HepG2 (cell line): ENCODE results near the gene RAD51C. TPM values are rescaled to one million over a fixed set of nuclear protein-coding genes. Genes with fewer than 3 reads are reported as not detected.

Source experiments
- ATF1 ChIP-seq: IDR thresholded peaks from 2 replicates; pipeline ENCODE4 v1.6.1; 2016; ENCODE audit warnings: mild to moderate bottlenecking, control low read depth
- CBX1 ChIP-seq: IDR thresholded peaks from one replicate; pipeline ENCODE4 v1.6.1; 2016; ENCODE audit warnings: antibody characterized with exemption, low read depth
- GATA4 ChIP-seq: sonication (generic); IDR thresholded peaks from 2 replicates; pipeline ENCODE4 v1.6.1; 2016; ENCODE audit warnings: antibody characterized with exemption, low read depth, borderline replicate concordance
- GATAD1 ChIP-seq: IDR thresholded peaks from 2 replicates; pipeline ENCODE4 v1.6.1; 2016; ENCODE audit warnings: missing genetic modification reagents, missing compliant biosample characterization
- HNF4A ChIP-seq: sonication (generic); formaldehyde crosslinking; IDR thresholded peaks from 2 replicates; pipeline ENCODE4 v1.4.0; 2020; ENCODE audit warnings: missing genetic modification reagents
- IKZF4 ChIP-seq: sonication (generic); formaldehyde crosslinking; IDR thresholded peaks from 2 replicates; pipeline ENCODE4 v1.5.1; 2020; ENCODE audit warnings: borderline replicate concordance, mild to moderate bottlenecking, low read depth, missing genetic modification reagents; ENCODE audit errors: not compliant biosample characterization
- JARID2 ChIP-seq: sonication (generic); formaldehyde crosslinking; IDR thresholded peaks from 2 replicates; pipeline ENCODE4 v1.8.1; 2023; ENCODE audit warnings: missing genetic modification reagents, inconsistent platforms; ENCODE audit not compliant: insufficient replicate concordance
- JUNB ChIP-seq: sonication (generic); formaldehyde crosslinking; IDR thresholded peaks from 2 replicates; pipeline ENCODE4 v1.8.0; 2022; ENCODE audit warnings: missing genetic modification reagents, mild to moderate bottlenecking, borderline replicate concordance
- MBD4 ChIP-seq: IDR thresholded peaks from 2 replicates; pipeline ENCODE4 v1.6.1; 2012; ENCODE audit warnings: low read length, inconsistent platforms, borderline replicate concordance
- NCOA2 ChIP-seq: sonication (generic); formaldehyde crosslinking; IDR thresholded peaks from 2 replicates; pipeline ENCODE4 v1.8.0; 2022; ENCODE audit warnings: inconsistent platforms
- NR2F6 ChIP-seq, 2 experiments: IDR thresholded peaks; 2 replicates each; pipeline ENCODE4 v1.6.1; 2016; ENCODE audit warnings: antibody characterized with exemption in 1 of 2, mild to moderate bottlenecking in 1 of 2
- POLR2A ChIP-seq, 2 experiments: IDR thresholded peaks; 2 replicates each; pipeline ENCODE4 v1.6.1; 2011; ENCODE audit warnings: low read depth in 2 of 2, low read length in 2 of 2, mild to moderate bottlenecking in 1 of 2, moderate library complexity in 1 of 2; ENCODE audit not compliant: insufficient read depth in 1 of 2
- POLR2AphosphoS2 ChIP-seq: IDR thresholded peaks from 2 replicates; pipeline ENCODE4 v1.6.1; 2011; ENCODE audit warnings: low read depth, low read length, improper control_type of control experiment
- POLR2AphosphoS5 ChIP-seq: IDR thresholded peaks from 2 replicates; pipeline ENCODE4 v1.6.1; 2012; ENCODE audit warnings: low read depth, low read length
- RAD21 ChIP-seq: fragments of 450-650 bp; formaldehyde crosslinking; IDR thresholded peaks from 2 replicates; pipeline ENCODE4 v1.5.0; 2020; ENCODE audit warnings: mild to moderate bottlenecking
- SAP130 ChIP-seq: IDR thresholded peaks from 2 replicates; pipeline ENCODE4 v1.6.1; 2016; ENCODE audit warnings: low read depth
- SNAPC2 ChIP-seq: sonication (generic); formaldehyde crosslinking; IDR thresholded peaks from 2 replicates; pipeline ENCODE4 v1.8.1; 2022; ENCODE audit warnings: mild to moderate bottlenecking, missing genetic modification reagents
- SOX13 ChIP-seq, 3 experiments: fragments of 450-650 bp in 1 of 3; sonication (generic) in 1 of 3; formaldehyde crosslinking in 1 of 3; IDR thresholded peaks in 2 of 3; conservative IDR thresholded peaks in 1 of 3; 2 replicates each; pipeline versions ENCODE4 v1.5.0 to v1.6.1; 2016 to 2020; ENCODE audit warnings: antibody characterized with exemption in 1 of 3, mild to moderate bottlenecking in 1 of 3, missing compliant biosample characterization in 1 of 3, missing genetic modification reagents in 1 of 3, moderate library complexity in 1 of 3
- TGIF2 ChIP-seq: IDR thresholded peaks from 2 replicates; pipeline ENCODE4 v1.6.1; 2016; ENCODE audit warnings: control low read depth, missing compliant biosample characterization
- TMF1 ChIP-seq: sonication (generic); formaldehyde crosslinking; IDR thresholded peaks from 2 replicates; pipeline ENCODE4 v1.8.1; 2022; ENCODE audit warnings: low read depth, missing genetic modification reagents
- ZEB1 ChIP-seq: IDR thresholded peaks from 2 replicates; pipeline ENCODE4 v1.6.1; 2012; ENCODE audit warnings: mild to moderate bottlenecking, low read depth, inconsistent platforms; ENCODE audit not compliant: insufficient replicate concordance
- ZFP36 ChIP-seq: fragments of 150-350 bp; IDR thresholded peaks from 2 replicates; pipeline ENCODE4 v1.6.1; 2018; ENCODE audit warnings: borderline replicate concordance, low read length, low read depth; ENCODE audit not compliant: partially characterized antibody
- ZFP41 ChIP-seq: sonication (generic); formaldehyde crosslinking; IDR thresholded peaks from 2 replicates; pipeline ENCODE4 v1.4.0; 2020; ENCODE audit warnings: mild to moderate bottlenecking, missing genetic modification reagents, borderline replicate concordance
- ZNF263 ChIP-seq: sonication (generic); formaldehyde crosslinking; IDR thresholded peaks from 2 replicates; pipeline ENCODE4 v1.4.0; 2020; ENCODE audit warnings: missing genetic modification reagents
- ZNF264 ChIP-seq: sonication (generic); formaldehyde crosslinking; IDR thresholded peaks from 2 replicates; pipeline ENCODE4 v1.4.0; 2020; ENCODE audit warnings: missing genetic modification reagents
- ZNF296 ChIP-seq: sonication (generic); formaldehyde crosslinking; conservative IDR thresholded peaks from 2 replicates; pipeline ENCODE4 v1.5.0; 2020; ENCODE audit warnings: mild to moderate bottlenecking, missing genetic modification reagents
- ZNF432 ChIP-seq: sonication (generic); formaldehyde crosslinking; IDR thresholded peaks from 2 replicates; pipeline ENCODE4 v1.5.0; 2020; ENCODE audit warnings: missing genetic modification reagents, mild to moderate bottlenecking, borderline replicate concordance
- ZNF850 ChIP-seq: sonication (generic); formaldehyde crosslinking; conservative IDR thresholded peaks from 2 replicates; pipeline ENCODE4 v1.9.0; 2021; ENCODE audit warnings: mild to moderate bottlenecking, missing genetic modification reagents
- polyA plus RNA-seq, 8 experiments: library from polyadenylated mRNA; depleted of rRNA in 3 of 8; stranded (reverse) in 7 of 8; unstranded in 1 of 8; fragments of >200 nt; fragmentation: Illumina TruSeq in 4 of 8; extraction: Trizol in 4 of 8; gene quantifications; 2 replicates each; pipeline versions ENCODE4 v1.2.1 to v1.2.3, GENCODE V29; 2011 to 2016; ENCODE audit warnings: low read depth in 4 of 8, missing spikeins in 1 of 8, mixed read lengths in 1 of 8; ENCODE audit not compliant: insufficient read depth in 1 of 8
- total RNA-seq, 5 experiments: library from RNA; depleted of rRNA; stranded (reverse); fragments of >200 nt; fragmentation: Illumina TruSeq; extraction: Trizol; gene quantifications; 2 replicates each; pipeline ENCODE4 v1.2.3, GENCODE V29; 2016; ENCODE audit warnings: low read depth in 1 of 5
- TF ChIP-seq, protein P1 (sequence below): sonication (generic); formaldehyde crosslinking; IDR thresholded peaks from 2 replicates; pipeline ENCODE4 v1.4.0; 2020; ENCODE audit warnings: missing genetic modification reagents, borderline replicate concordance
- TF ChIP-seq, protein P2 (sequence below): IDR thresholded peaks from 2 replicates; pipeline ENCODE4 v1.6.1; 2016; ENCODE audit warnings: mild to moderate bottlenecking

The RAD51C gene
- total and polyA plus RNA-seq, 2 of the 13 experiments (the other 11 are each of a cell fraction or from before 2014, with no cell fraction given) = 38.5 to 106 TPM

DNA sequence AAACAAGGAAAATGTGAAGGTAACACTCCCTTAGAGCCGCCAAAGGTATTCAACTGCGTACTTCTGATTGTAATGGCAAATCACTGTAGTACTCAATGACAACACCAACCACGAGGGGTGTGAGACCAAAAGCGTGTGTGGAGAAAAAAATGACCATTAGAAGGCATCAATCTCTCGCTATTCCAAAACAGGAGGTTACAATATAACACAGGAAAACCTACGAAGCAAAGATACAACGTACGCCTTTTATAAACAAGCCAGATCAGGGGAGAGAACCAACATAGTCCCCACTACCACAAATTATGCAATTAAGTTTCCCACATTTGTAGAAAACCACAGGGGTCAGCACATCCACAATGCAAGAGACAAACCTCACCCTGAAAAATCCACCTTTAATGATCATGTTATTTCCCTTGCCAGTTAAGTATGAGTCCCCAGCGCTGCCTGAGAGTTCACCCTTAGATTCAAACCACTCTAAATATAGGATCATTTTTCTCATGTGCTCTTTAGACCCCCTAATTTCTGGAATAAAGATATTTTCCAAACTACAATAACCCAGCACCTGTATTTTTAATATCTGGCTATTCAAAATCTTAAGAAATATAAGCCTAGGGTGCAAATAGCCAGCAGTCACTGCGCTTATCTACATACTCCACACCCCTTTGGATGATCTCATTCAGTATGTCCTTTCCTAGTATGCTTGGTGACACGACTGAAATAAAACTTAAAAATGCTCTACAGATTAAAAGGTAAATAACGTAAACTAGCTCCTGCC lies 13.0 kb upstream of the RAD51C start (continued):
- TF ChIP-seq GATA4 = peak; percentile 94
- TF ChIP-seq HNF4A (CRISPR knock-in tag) = no peak
- TF ChIP-seq ZEB1 = peak; percentile 36
- TF ChIP-seq POLR2AphosphoS2 = peak; percentile 85; the same call in 1 of the 2 replicates
- TF ChIP-seq GATAD1 (CRISPR knock-in tag) = no peak
- no peak for TF ChIP-seq ZNF850 (CRISPR knock-in tag)
- peak; percentile 91 for TF ChIP-seq CBX1
- peak; percentile 99 for TF ChIP-seq SNAPC2 (CRISPR knock-in tag)
- TF ChIP-seq ZFP41 (CRISPR knock-in tag) = no peak
- no peak for TF ChIP-seq JARID2 (CRISPR knock-in tag)
- TF ChIP-seq IKZF4 (CRISPR knock-in tag) = no peak
- TF ChIP-seq SOX13 (IDR thresholded peaks at IDR 0.05) = peak; percentile 60; the same call in 1 of the 2 replicates
- TF ChIP-seq SOX13 (CRISPR knock-in tag; conservative IDR thresholded peaks at IDR 0.05 in 1 of 2, IDR thresholded peaks at IDR 0.05 in 1 of 2) = peak in 1 of 2 experiments; percentile 98; a peak in 1 of 4 replicates
- no peak for TF ChIP-seq ZNF264 (CRISPR knock-in tag)
- peak; percentile 74 for TF ChIP-seq RAD21 (CRISPR knock-in tag)
- no peak for TF ChIP-seq ZNF296 (CRISPR knock-in tag)
- peak; percentile 26; the same call in 1 of the 2 replicates for TF ChIP-seq NR2F6 (IDR thresholded peaks at IDR 0.05)
- no peak for TF ChIP-seq NR2F6 (CRISPR knock-in tag; IDR thresholded peaks at IDR 0.05)
- no peak for TF ChIP-seq ZNF432
- TF ChIP-seq ZNF263 (CRISPR knock-in tag) = no peak
- 0 out of 2 replicates have a peak, but pooled peaks have one; percentile 51 for TF ChIP-seq TGIF2
- TF ChIP-seq TMF1 (CRISPR knock-in tag) = no peak
- TF ChIP-seq, protein P1, sequence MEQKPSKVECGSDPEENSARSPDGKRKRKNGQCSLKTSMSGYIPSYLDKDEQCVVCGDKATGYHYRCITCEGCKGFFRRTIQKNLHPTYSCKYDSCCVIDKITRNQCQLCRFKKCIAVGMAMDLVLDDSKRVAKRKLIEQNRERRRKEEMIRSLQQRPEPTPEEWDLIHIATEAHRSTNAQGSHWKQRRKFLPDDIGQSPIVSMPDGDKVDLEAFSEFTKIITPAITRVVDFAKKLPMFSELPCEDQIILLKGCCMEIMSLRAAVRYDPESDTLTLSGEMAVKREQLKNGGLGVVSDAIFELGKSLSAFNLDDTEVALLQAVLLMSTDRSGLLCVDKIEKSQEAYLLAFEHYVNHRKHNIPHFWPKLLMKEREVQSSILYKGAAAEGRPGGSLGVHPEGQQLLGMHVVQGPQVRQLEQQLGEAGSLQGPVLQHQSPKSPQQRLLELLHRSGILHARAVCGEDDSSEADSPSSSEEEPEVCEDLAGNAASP (CRISPR knock-in tag) = no peak
- peak; percentile 99 for TF ChIP-seq MBD4
- TF ChIP-seq NCOA2 (CRISPR knock-in tag) = peak; percentile 35; the same call in 1 of the 2 replicates
- 0 out of 2 replicates have a peak, but pooled peaks have one; percentile 28 for TF ChIP-seq JUNB (CRISPR knock-in tag)
- TF ChIP-seq ATF1 (CRISPR knock-in tag) = peak; percentile 68
- TF ChIP-seq POLR2A (IDR thresholded peaks at IDR 0.05; ENCODE audit: insufficient read depth in 1 of 2, low read depth in 2 of 2, low read length in 2 of 2) = peak; percentile 91 to 100
- TF ChIP-seq POLR2AphosphoS5 = peak; percentile 100
- peak; percentile 15; the same call in 1 of the 2 replicates for TF ChIP-seq SAP130 (CRISPR knock-in tag)
- TF ChIP-seq, protein P2, sequence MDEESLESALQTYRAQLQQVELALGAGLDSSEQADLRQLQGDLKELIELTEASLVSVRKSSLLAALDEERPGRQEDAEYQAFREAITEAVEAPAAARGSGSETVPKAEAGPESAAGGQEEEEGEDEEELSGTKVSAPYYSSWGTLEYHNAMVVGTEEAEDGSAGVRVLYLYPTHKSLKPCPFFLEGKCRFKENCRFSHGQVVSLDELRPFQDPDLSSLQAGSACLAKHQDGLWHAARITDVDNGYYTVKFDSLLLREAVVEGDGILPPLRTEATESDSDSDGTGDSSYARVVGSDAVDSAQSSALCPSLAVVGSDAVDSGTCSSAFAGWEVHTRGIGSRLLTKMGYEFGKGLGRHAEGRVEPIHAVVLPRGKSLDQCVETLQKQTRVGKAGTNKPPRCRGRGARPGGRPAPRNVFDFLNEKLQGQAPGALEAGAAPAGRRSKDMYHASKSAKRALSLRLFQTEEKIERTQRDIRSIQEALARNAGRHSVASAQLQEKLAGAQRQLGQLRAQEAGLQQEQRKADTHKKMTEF (CRISPR knock-in tag) = 0 out of 2 replicates have a peak, but pooled peaks have one; percentile 27
- TF ChIP-seq ZFP36 = no peak
